AG09309 (cell line): ENCODE data around the gene MMP28.
A peak's percentile ranks its signal among the peaks of the same experiment; 100 is the strongest.

Experiments
- DNase-seq: peaks from one replicate; pipeline ENCODE4 v3.0.0-alpha.2; 2010; ENCODE audit warnings: low read depth
- H3K4me3 ChIP-seq: 2 replicates; pipeline ENCODE4 v1.5.1; 2011; ENCODE audit warnings: mild to moderate bottlenecking, low read depth, low read length, moderate library complexity; ENCODE audit not compliant: control insufficient read depth
- TF ChIP-seq, protein P1 (sequence below): IDR thresholded peaks from 2 replicates; pipeline ENCODE4 v1.5.1; 2011; ENCODE audit warnings: mild to moderate bottlenecking, low read depth, low read length, inconsistent platforms; ENCODE audit not compliant: insufficient read depth, control insufficient read depth; ENCODE audit errors: missing control alignments

MMP28 gene, protein sequence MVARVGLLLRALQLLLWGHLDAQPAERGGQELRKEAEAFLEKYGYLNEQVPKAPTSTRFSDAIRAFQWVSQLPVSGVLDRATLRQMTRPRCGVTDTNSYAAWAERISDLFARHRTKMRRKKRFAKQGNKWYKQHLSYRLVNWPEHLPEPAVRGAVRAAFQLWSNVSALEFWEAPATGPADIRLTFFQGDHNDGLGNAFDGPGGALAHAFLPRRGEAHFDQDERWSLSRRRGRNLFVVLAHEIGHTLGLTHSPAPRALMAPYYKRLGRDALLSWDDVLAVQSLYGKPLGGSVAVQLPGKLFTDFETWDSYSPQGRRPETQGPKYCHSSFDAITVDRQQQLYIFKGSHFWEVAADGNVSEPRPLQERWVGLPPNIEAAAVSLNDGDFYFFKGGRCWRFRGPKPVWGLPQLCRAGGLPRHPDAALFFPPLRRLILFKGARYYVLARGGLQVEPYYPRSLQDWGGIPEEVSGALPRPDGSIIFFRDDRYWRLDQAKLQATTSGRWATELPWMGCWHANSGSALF

DNA sequence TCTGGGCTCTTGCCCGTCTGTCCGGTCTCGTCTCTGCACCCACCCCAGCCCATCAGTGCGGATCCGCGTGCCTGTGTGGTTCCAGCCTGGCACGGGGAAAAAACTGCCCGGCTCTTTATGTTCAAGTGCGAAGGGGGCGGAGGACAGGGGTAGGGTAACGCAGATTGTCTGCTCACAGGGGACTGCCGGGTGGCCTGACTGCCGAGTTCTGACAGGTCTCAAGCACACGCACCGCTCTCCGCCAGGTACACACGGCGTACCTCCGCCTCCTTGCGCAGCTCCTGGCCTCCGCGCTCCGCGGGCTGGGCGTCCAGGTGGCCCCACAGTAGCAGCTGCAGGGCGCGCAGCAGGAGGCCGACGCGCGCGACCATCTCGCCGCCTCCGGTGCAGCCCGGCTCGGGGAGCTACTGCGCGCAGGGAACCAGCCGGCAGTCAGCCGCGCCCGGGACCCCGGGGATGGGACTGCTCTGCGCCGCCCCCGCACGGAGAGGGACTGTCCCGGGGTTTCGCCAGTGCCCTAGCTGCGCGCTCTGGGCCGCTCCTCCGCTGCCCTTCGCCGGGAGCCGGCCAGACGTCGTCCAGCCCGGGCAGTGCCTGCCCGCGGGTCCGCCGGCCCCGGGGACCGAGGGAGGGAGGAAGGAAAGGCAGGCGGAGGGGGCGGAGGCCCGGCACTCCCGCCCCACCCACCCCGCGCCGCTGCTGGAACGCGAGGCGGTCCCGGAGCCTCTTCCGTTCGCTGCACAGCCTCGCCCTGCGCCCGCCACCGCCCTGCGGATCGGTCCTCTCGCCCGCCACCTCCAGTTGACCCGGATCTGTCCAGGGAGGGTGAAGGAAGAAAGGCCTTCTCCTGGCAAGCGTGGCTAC, at the start of gene MMP28:
TSS of gene MMP28 (minus strand) at position 635 of the 864 bp plus-strand sequence. CDS start at position 371, 264 bp downstream.
- no peak for DNase-seq
- H3K4me3 ChIP-seq, result peak within 1 kb of the TSS; percentile 24
- TF ChIP-seq, protein P1, sequence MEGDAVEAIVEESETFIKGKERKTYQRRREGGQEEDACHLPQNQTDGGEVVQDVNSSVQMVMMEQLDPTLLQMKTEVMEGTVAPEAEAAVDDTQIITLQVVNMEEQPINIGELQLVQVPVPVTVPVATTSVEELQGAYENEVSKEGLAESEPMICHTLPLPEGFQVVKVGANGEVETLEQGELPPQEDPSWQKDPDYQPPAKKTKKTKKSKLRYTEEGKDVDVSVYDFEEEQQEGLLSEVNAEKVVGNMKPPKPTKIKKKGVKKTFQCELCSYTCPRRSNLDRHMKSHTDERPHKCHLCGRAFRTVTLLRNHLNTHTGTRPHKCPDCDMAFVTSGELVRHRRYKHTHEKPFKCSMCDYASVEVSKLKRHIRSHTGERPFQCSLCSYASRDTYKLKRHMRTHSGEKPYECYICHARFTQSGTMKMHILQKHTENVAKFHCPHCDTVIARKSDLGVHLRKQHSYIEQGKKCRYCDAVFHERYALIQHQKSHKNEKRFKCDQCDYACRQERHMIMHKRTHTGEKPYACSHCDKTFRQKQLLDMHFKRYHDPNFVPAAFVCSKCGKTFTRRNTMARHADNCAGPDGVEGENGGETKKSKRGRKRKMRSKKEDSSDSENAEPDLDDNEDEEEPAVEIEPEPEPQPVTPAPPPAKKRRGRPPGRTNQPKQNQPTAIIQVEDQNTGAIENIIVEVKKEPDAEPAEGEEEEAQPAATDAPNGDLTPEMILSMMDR, result no peak

DNA sequence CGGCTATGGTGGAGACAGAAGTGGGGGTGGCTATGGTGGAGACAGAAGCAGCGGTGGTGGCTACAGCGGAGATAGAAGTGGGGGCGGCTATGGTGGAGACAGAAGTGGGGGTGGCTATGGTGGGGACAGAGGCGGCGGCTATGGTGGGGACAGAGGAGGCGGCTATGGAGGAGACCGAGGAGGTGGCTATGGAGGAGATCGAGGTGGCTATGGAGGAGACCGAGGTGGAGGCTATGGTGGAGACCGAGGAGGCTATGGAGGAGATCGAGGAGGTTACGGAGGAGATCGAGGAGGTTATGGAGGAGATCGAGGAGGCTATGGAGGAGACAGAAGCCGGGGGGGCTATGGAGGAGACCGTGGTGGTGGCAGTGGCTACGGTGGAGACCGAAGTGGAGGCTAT, 49.1 kb upstream of the MMP28 start:
- TF ChIP-seq, protein P1, result no peak
- DNase-seq, result no peak

DNA sequence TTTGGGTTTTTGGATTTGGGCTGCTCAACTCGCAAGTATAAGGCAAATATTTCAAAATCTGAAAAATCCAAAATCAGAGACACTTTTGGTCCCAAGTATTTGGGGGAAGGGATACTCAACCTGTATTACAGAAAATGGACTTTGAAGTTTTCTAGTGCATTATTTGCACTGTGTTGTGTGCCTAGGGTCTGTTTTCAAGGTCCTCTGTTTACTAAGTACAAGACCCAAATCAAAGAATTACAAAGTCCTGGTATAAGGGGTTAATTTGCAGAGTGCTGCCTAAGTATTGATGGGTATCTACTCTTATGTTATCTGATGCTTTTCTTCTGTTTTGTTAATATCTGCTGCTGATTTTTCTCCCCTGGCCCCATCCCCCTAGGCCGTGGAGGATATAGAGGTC, 48.3 kb upstream of the MMP28 start:
- H3K4me3 ChIP-seq, result no peak overlapping the region
- no peak for DNase-seq
- TF ChIP-seq, protein P1, result no peak

More for the DNA sequence above, 49.1 kb upstream of the MMP28 start:
- H3K4me3 ChIP-seq, result no peak overlapping the region

DNA sequence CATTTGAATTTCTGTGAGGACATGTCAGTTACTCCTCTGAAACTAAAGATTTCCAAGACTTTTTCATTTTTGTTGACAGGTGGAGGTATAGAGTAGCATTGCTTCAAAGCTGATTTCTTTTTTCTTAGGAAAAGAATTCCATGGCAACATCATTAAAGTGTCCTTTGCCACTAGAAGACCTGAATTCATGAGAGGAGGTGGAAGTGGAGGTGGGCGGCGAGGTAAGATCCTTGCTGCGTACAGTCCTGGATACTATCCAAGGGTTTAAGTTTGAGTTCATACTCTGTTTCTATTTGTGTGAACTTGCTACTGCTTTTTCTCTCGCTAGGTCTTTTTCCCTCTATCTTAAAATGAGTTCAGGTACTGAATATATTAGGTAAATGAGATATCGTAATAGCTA, 46.8 kb upstream of the MMP28 start:
- H3K4me3 ChIP-seq, result no peak overlapping the region
- no peak for DNase-seq
- TF ChIP-seq, protein P1, result no peak

DNA sequence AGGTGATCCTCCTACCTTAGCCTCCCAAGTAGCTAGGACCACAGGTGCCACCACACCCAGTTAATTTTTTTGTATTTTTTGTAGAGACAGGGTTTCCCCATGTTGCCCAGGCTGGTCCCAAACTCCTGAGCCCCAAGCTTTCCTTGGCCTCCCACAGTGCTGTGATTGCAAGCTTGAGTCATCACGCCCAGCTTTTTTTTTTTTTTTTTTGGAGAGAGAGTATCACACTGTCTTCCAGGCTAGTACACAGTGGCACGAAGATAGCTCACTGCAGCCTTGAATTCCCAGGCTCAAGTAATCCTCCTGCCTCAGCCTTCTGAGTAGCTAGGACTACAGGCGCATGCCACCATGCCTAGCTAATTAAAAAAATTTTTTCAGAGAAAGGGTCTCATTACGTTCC, 46.1 kb upstream of the MMP28 start:
- no peak for DNase-seq
- TF ChIP-seq, protein P1, result no peak
- H3K4me3 ChIP-seq, result no peak overlapping the region

DNA sequence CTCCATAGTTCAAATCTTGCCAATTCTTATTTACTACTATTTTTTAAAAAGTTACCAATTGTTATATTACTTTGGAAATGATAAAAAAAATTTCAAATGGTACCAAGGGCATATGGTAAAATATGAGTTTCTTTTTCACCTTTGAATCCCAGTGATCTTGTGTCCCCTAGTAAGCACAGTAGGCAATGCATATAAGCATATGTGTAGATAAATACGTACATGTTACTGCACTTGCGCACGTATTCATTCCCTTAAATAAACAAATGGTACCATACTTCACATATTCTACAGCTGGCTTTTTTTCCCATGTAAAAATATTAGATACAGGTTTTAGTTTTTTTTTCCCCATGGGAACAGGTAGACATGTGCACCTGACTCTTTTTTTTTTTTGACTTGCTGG, 45.7 kb upstream of the MMP28 start:
- no peak for DNase-seq
- H3K4me3 ChIP-seq, result no peak overlapping the region
- TF ChIP-seq, protein P1, result no peak
